Stimulated activated CD4-positive, alpha-beta T cell treated with anti-CD3 and anti-CD28 coated beads, TNF-alpha, amount 100 ng/mL, for 4 hours (primary cell): ENCODE measurements around the gene TGFBR3.

Source experiments
- DNase-seq, 3 experiments: peaks; one replicate each; pipeline ENCODE4 v3.0.0-alpha.2; 2020; ENCODE audit warnings: low read depth in 3 of 3

Gene TGFBR3

GRCh38 chr1:91640877-91641526, 244.9 kb downstream of the TGFBR3 start:
- DNase-seq = no peak

DNA sequence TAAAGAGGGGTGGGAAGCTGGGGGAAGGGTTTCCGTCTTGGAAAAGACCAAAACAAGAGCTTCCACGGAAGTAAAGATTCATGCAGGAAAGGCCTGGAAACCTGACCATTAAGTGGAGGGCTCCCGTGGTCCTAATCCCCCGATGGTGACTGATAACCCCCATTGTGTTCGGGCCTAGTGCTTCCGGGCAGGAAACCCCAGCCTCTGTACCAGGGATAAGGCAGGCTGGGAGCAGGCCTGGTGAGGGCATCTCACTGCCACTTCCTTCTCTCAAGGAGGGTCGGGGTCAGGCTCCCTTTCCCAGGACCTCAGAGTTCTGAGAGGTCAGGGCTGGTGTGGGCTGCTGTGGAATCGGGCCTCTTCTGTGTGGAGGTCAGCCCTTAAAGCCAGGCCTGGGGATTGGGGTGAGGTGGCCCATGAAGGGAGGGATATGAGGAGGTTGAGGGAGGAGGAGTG, 248.4 kb downstream of the TGFBR3 start:
- DNase-seq = no peak

DNA sequence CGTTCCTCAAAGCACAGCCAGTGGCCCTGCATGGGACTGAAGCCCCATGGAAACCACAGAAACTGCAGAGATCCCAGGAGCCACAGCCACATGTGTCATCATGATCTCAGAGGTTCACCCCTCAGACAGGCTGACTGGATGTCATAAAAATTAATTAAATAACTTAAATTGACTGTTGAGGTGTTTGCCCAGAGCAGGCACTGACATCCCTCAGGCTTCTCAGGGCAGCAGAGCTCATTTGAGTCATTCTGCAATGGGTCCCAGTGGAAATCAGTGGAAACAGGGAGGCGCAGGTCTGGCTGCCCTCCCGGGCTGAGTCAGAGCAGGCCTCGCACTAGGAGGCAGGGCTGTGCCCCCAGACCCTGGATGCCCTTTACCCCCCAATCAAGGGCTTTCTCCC, 250.2 kb downstream of the TGFBR3 start:
- no peak for DNase-seq

DNA sequence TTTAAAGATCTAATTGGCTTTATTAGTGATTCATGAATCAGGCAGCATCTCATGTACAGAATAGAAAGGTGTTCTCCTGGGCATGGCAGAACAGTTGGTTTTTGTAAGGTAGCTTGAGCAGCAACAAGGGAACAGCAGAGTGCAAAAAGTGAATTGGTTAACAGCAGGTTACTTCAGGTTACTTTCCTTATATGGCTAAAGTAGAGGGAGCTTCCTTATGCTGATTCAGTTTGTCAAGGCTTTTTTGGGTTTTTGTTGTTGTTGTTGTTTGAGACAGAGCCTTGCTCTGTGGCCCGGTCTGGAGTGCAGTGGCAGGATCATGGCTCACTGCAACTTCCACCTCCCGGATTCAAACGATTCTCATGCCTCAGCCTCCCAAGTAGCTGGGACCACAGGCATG, 252.5 kb downstream of the TGFBR3 start:
- DNase-seq = no peak

DNA sequence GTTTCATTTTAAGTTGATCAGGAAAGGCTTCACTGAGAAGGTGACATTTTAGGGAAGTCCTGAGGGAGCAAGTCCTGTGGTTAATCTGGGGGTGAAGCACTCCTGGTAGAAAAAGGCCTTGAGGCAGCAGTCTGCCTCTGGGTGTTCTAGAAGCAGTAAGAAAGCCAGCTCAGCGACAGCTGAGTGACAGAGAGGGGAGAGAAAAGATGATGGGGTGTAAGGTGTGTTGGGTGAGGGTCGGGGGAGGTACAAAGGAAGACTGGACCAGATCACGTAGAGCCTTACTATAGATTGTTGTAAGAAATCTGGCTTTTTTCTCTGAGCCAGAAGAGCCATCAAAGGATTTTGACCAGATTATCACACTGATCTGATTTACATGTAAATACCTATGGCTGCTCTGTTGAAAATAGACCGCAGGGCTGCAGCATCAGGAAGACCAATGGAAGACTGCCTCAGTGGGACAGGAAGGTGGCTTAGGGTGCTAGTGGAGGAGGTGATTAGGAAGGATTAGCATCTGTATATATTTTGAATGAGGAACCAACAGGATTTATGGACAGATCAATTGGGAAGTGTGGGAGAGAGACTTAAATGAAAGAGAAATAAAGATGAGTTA, 254.1 kb downstream of the TGFBR3 start:
- no peak for DNase-seq

- DNase-seq = no peak
Measured at GRCh38 chr1:91630803-91631202, 255.1 kb downstream of the TGFBR3 start.
